Brain microvascular endothelial cell (primary cell): ENCODE data around the gene IGSF5.

Experiments
- DNase-seq: peaks from one replicate; pipeline ENCODE4 v3.0.0-alpha.2; 2020
- H3K27ac ChIP-seq: fragments of 250-450 bp; sonication (Bioruptor Pico); 2 replicates; pipeline ENCODE4 v1.5.1; 2020; ENCODE audit warnings: mild to moderate bottlenecking, moderate library complexity
- H3K27me3 ChIP-seq: fragments of 250-450 bp; sonication (Bioruptor Pico); replicated peaks from 2 replicates; pipeline ENCODE4 v1.5.1; 2020; ENCODE audit warnings: mild to moderate bottlenecking
- H3K36me3 ChIP-seq: fragments of 250-450 bp; sonication (Bioruptor Pico); replicated peaks from 2 replicates; pipeline ENCODE4 v1.5.1; 2020; ENCODE audit warnings: mild to moderate bottlenecking
- H3K4me3 ChIP-seq: 2 replicates; pipeline ENCODE4 v1.5.1; 2011; ENCODE audit warnings: low read depth, mild to moderate bottlenecking, control low read depth, low read length, moderate library complexity
- CTCF ChIP-seq: IDR thresholded peaks from 2 replicates; pipeline ENCODE4 v1.5.1; 2011; ENCODE audit warnings: low read depth, mild to moderate bottlenecking, moderate library complexity, low read length, control low read depth, inconsistent platforms; ENCODE audit errors: missing control alignments
- in situ Hi-C: cut with HindIII; loops from 2 replicates; pipeline ENCODE4 v1.10.0; 2017; ENCODE audit warnings: low sequenced_read_pairs, low pct_ligation_motif_present

Gene IGSF5

DNA sequence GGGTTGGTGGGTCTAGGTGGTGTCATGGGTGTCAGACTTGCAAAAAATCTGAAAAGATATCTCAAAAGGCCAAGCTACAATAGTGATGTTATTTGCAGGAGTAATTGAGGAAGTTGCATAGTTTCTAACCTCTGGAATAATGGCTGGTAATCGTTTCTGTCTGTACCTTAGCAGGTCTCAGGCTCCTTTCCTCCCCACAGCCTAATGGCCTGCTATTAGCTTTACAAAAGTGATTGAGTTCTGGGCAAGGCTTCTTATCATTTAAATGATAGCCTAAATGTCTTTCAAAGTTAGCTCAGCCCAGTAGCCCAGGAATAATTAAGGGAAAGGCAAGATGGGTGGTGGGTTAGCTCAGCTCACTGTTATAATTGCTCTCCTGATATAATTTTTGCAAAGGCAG lies 37.7 kb upstream of the IGSF5 start:
- in situ Hi-C loops, result loop anchor here (25.0 kb wide), 1 partner anchor 195 kb away; no protein-coding TSS in a partner anchor
- DNase-seq, result no peak
- no peak for TF ChIP-seq CTCF
- Histone ChIP-seq H3K36me3 (no peaks in the 10 kb centered on the region), H3K27me3 (no peaks in the 10 kb centered on the region), H3K27ac (no peak overlapping the region), H3K4me3 (no peak overlapping the region)

DNA sequence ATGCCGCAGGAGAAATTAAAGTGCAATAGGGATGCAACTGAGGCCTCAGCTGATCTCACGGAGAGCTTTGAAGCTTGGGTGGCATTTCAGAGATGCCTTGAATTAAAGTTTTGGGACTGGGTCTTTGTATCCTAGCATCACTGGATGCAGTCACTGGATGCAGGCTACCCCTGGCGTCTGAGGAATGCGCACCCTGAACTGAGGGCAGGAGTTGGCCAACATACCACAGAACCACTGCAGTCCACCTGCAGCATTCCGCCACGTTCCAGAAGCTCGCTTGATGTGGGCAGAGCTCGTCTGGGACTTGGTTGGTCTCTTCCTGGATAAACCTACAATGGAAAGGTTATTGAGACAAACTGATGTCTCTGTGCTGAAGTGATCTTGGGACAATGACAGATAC lies 34.1 kb upstream of the IGSF5 start:
- Histone ChIP-seq H3K27me3 (no peaks in the 10 kb centered on the region), H3K4me3 (no peak overlapping the region), H3K36me3 (no peaks in the 10 kb centered on the region), H3K27ac (no peak overlapping the region)
- TF ChIP-seq CTCF, result no peak
- in situ Hi-C loops, result loop anchor here (25.0 kb wide), 1 partner anchor 199 kb away; no protein-coding TSS in a partner anchor
- DNase-seq, result no peak

DNA sequence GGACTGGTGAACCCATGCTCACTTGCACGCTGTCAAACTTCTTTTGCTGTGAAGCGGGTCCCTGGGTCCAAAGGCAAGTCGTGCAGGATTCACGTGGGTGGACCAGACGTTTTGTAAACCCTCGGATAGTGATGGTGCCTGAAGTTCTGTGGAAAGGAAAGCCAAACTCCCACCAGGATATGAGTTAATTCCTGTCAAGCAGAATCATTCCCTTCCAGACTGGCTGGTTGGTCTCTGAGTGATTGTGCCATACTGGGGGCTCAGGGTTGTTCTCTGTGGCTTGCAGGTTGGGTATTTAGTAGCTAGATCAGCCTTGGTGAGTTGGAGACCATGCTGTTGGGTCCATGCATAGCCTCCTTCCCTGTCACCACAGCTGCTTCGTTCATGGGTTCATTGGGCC lies 32.7 kb upstream of the IGSF5 start:
- H3K36me3 ChIP-seq, result no peaks in the 10 kb centered on the region
- H3K4me3 ChIP-seq, result no peak overlapping the region
- DNase-seq, result no peak
- no peak for TF ChIP-seq CTCF
- in situ Hi-C loops, result loop anchor here (25.0 kb wide), 1 partner anchor 200 kb away; no protein-coding TSS in a partner anchor
- H3K27ac ChIP-seq, result no peak overlapping the region
- H3K27me3 ChIP-seq, result no peaks in the 10 kb centered on the region

GRCh38 chr21:39712976-39713375 lies 32.0 kb upstream of the IGSF5 start:
- no peak overlapping the region for H3K4me3 ChIP-seq
- TF ChIP-seq CTCF, result no peak
- in situ Hi-C loops, result loop anchor here (25.0 kb wide), 1 partner anchor 201 kb away; no protein-coding TSS in a partner anchor
- no peaks in the 10 kb centered on the region for H3K36me3 ChIP-seq
- no peaks in the 10 kb centered on the region for H3K27me3 ChIP-seq
- no peak for DNase-seq
- H3K27ac ChIP-seq, result no peak overlapping the region

DNA sequence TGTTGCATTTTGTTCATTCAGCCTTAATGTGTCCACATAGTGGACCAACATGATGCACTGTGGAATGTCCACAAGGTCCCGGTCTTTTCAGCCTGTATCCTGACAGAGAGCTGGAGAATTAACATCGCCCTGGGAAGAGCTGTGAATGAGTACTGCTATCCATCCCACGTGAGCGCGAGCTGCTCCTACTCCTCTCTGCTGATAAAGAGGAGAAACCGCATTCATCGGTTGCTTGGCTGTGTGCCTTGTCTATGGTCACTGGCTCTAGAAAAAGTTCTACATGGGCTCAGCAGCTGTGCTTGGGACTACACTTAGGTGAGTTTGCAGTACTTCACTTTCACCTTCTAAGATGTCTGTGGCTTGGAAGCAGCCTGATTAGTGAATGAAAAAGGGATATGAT lies 31.1 kb upstream of the IGSF5 start:
- DNase-seq, result no peak
- Histone ChIP-seq H3K4me3 (no peak overlapping the region), H3K36me3 (no peaks in the 10 kb centered on the region), H3K27ac (no peak overlapping the region), H3K27me3 (no peaks in the 10 kb centered on the region)
- no peak for TF ChIP-seq CTCF
- in situ Hi-C loops, result loop anchor here (25.0 kb wide), 1 partner anchor 202 kb away; no protein-coding TSS in a partner anchor

GRCh38 chr21:39714331-39714730 lies 30.7 kb upstream of the IGSF5 start:
- no peaks in the 10 kb centered on the region for H3K27me3 ChIP-seq
- H3K36me3 ChIP-seq, result no peaks in the 10 kb centered on the region
- TF ChIP-seq CTCF, result no peak
- no peak for DNase-seq
- in situ Hi-C loops, result loop anchor here (25.0 kb wide), 1 partner anchor 202 kb away; no protein-coding TSS in a partner anchor
- no peak overlapping the region for H3K4me3 ChIP-seq
- H3K27ac ChIP-seq, result no peak overlapping the region
